H1 (cell line): ENCODE data around the gene DENND1A. TPM values are rescaled to one million over a fixed set of nuclear protein-coding genes. Genes with fewer than 3 reads are reported as not detected.

Source experiments
- CTCF ChIA-PET: fragments of 300-600 bp; sonication (Branson Sonifier 250); formaldehyde crosslinking; loops from one replicate; lab custom pipeline; 2021; ENCODE audit not compliant: partially characterized antibody; lab: Charles Lee
- POLR2A ChIA-PET: fragments of 300-600 bp; sonication (Branson Sonifier 250); formaldehyde crosslinking; loops from one replicate; lab custom pipeline; 2021; ENCODE audit warnings: inconsistent platforms; ENCODE audit not compliant: partially characterized antibody; lab: Charles Lee
- DNase-seq, 2 experiments: peaks; one replicate each; pipeline versions ENCODE4 v3.0.0 to v3.0.0-alpha.2; 2010 to 2022; ENCODE audit warnings: low spot score in 2 of 2, low read depth in 1 of 2, mixed read lengths in 1 of 2
- FAIRE-seq: peaks from 2 replicates; lab custom pipeline; 2011; peaks lifted over from hg19 to GRCh38; lab: Jason Lieb, UNC
- H2AFZ ChIP-seq: 2 replicates; pipeline ENCODE4 v1.8.1; 2012; ENCODE audit warnings: low read length, inconsistent platforms
- H2AK5ac ChIP-seq: 2 replicates; pipeline ENCODE4 v1.6.1; 2013; ENCODE audit warnings: low read depth, low read length
- H2BK120ac ChIP-seq: replicated peaks from 2 replicates; pipeline ENCODE3; 2013; ENCODE audit warnings: low read depth, low read length, inconsistent platforms
- H2BK12ac ChIP-seq: 2 replicates; pipeline ENCODE4 v1.6.1; 2013; ENCODE audit warnings: low read depth, low read length
- H2BK15ac ChIP-seq: 2 replicates; pipeline ENCODE4 v1.6.1; 2013; ENCODE audit warnings: low read length
- H2BK20ac ChIP-seq: 2 replicates; pipeline ENCODE4 v1.6.1; 2013; ENCODE audit warnings: low read length
- H2BK5ac ChIP-seq: 2 replicates; pipeline ENCODE4 v1.6.1; 2013; ENCODE audit warnings: low read depth, low read length
- H3K14ac ChIP-seq: 2 replicates; pipeline ENCODE4 v1.6.1; 2013; ENCODE audit warnings: inconsistent platforms; ENCODE audit not compliant: insufficient read length
- H3K18ac ChIP-seq: 2 replicates; pipeline ENCODE4 v1.6.1; 2013; ENCODE audit warnings: low read length; ENCODE audit errors: extremely low read depth
- H3K23ac ChIP-seq: 2 replicates; pipeline ENCODE4 v1.6.1; 2013; ENCODE audit warnings: inconsistent platforms; ENCODE audit not compliant: insufficient read length
- H3K23me2 ChIP-seq: 2 replicates; pipeline ENCODE4 v1.6.1; 2013; ENCODE audit warnings: low read depth, low read length
- H3K27ac ChIP-seq: 2 replicates; pipeline ENCODE4 v1.6.1; 2011; ENCODE audit warnings: low read depth, low read length, inconsistent platforms
- H3K27me3 ChIP-seq, 4 experiments: replicated peaks in 1 of 4; 1 replicate in 1 of 4; 2 replicates in 3 of 4; pipeline versions ENCODE4 v1.6.1 to v1.8.1; 2011 to 2013; ENCODE audit warnings: low read length in 3 of 4, mild to moderate bottlenecking in 3 of 4, inconsistent platforms in 2 of 4, mixed read lengths in 2 of 4, moderate library complexity in 1 of 4; ENCODE audit not compliant: control insufficient read depth in 3 of 4, insufficient read depth in 3 of 4; ENCODE audit errors: extremely low read depth in 1 of 4
- H3K36me3 ChIP-seq, 4 experiments: 2 replicates each; pipeline versions ENCODE4 v1.6.1 to v1.8.1; 2011 to 2013; ENCODE audit warnings: mild to moderate bottlenecking in 4 of 4, low read length in 3 of 4, moderate library complexity in 2 of 4, control low read depth in 1 of 4, inconsistent platforms in 1 of 4; ENCODE audit not compliant: insufficient read depth in 4 of 4, control insufficient read depth in 2 of 4
- H3K4ac ChIP-seq: replicated peaks from 2 replicates; pipeline ENCODE3; 2013; ENCODE audit warnings: low read length, low read depth, mixed read lengths, inconsistent platforms; ENCODE audit not compliant: insufficient read length
- H3K4me1 ChIP-seq, 4 experiments: replicated peaks in 1 of 4; 1 replicate in 1 of 4; 2 replicates in 3 of 4; pipeline versions ENCODE4 v1.6.1 to v1.8.1; 2011 to 2013; ENCODE audit warnings: low read length in 3 of 4, inconsistent platforms in 2 of 4, mixed read lengths in 1 of 4; ENCODE audit not compliant: insufficient read depth in 4 of 4, control insufficient read depth in 3 of 4
- H3K4me2 ChIP-seq, 2 experiments: 2 replicates each; pipeline versions ENCODE4 v1.6.1 to v1.8.1; 2011 to 2013; ENCODE audit warnings: low read depth in 2 of 2, low read length in 2 of 2, control low read depth in 1 of 2, inconsistent platforms in 1 of 2, mild to moderate bottlenecking in 1 of 2; ENCODE audit not compliant: insufficient read depth in 1 of 2
- H3K4me3 ChIP-seq, 4 experiments: fragments of 200-600, 300-600 bp in 1 of 4; sonication (generic), shearing (Covaris generic), sonication (Bioruptor Twin) in 1 of 4; 2 replicates each; pipeline versions ENCODE4 v1.5.1 to v1.8.1; 2011 to 2016; ENCODE audit warnings: low read length in 4 of 4, low read depth in 3 of 4, control low read depth in 2 of 4, inconsistent platforms in 2 of 4, mild to moderate bottlenecking in 2 of 4, mixed read lengths in 1 of 4, moderate library complexity in 1 of 4; ENCODE audit not compliant: insufficient read depth in 2 of 4; ENCODE audit errors: extremely low read depth in 1 of 4
- H3K56ac ChIP-seq: replicated peaks from 2 replicates; pipeline ENCODE3; 2013; ENCODE audit warnings: low read depth, mild to moderate bottlenecking, mixed read lengths, low read length, inconsistent platforms; ENCODE audit not compliant: insufficient read length
- H3K79me1 ChIP-seq: 2 replicates; pipeline ENCODE4 v1.6.1; 2013; ENCODE audit warnings: low read depth, low read length, control low read depth
- H3K79me2 ChIP-seq, 2 experiments: 2 replicates each; pipeline versions ENCODE4 v1.6.1 to v1.8.1; 2012 to 2013; ENCODE audit warnings: low read length in 2 of 2, mild to moderate bottlenecking in 2 of 2, inconsistent platforms in 1 of 2; ENCODE audit not compliant: insufficient read depth in 2 of 2, control insufficient read depth in 1 of 2
- H3K9ac ChIP-seq, 4 experiments: replicated peaks in 1 of 4; 1 replicate in 1 of 4; 2 replicates in 3 of 4; pipeline versions ENCODE4 v1.6.1 to v1.8.1; 2011 to 2013; ENCODE audit warnings: low read depth in 3 of 4, low read length in 3 of 4, control low read depth in 2 of 4, mild to moderate bottlenecking in 2 of 4, moderate library complexity in 2 of 4, inconsistent platforms in 1 of 4; ENCODE audit errors: extremely low read depth in 1 of 4
- H3K9me3 ChIP-seq, 2 experiments: 2 replicates each; pipeline versions ENCODE4 v1.6.1 to v1.8.1; 2012 to 2013; ENCODE audit warnings: mild to moderate bottlenecking in 2 of 2, moderate library complexity in 2 of 2, control low read depth in 1 of 2, inconsistent platforms in 1 of 2, low read depth in 1 of 2, low read length in 1 of 2, mixed read lengths in 1 of 2; ENCODE audit not compliant: insufficient read depth in 2 of 2
- H4K20me1 ChIP-seq, 2 experiments: replicated peaks in 1 of 2; 2 replicates each; pipeline versions ENCODE3 to v1.8.1; 2011 to 2013; ENCODE audit warnings: inconsistent platforms in 2 of 2, low read length in 2 of 2, mild to moderate bottlenecking in 1 of 2; ENCODE audit not compliant: insufficient read depth in 2 of 2, control insufficient read depth in 1 of 2
- H4K5ac ChIP-seq: 2 replicates; pipeline ENCODE4 v1.6.1; 2013; ENCODE audit warnings: low read length, low read depth, mixed read lengths, inconsistent platforms; ENCODE audit not compliant: insufficient read length
- H4K8ac ChIP-seq: 2 replicates; pipeline ENCODE4 v1.8.0; 2013; ENCODE audit warnings: mild to moderate bottlenecking, moderate library complexity, low read length, inconsistent platforms; ENCODE audit not compliant: insufficient read depth; ENCODE audit errors: extremely low read depth
- H4K91ac ChIP-seq: replicated peaks from 2 replicates; pipeline ENCODE3; 2013; ENCODE audit warnings: low read length, mixed read lengths, inconsistent platforms; ENCODE audit not compliant: insufficient read length
- ASH2L ChIP-seq: fragments of 200-600, 300-600 bp; sonication (generic); IDR thresholded peaks from one replicate; pipeline ENCODE4 v1.7.1; 2017; ENCODE audit warnings: low read length
- BACH1 ChIP-seq: IDR thresholded peaks from 2 replicates; pipeline ENCODE4 v1.6.1; 2012; ENCODE audit warnings: low read length, improper control_type of control experiment
- RNF2 ChIP-seq: fragments of 200-900, 300-1000 bp; sonication (generic); IDR thresholded peaks from 2 replicates; pipeline ENCODE4 v1.7.1; 2016; ENCODE audit warnings: borderline replicate concordance, low read depth, mild to moderate bottlenecking, antibody characterized with exemption, low read length; ENCODE audit not compliant: poor library complexity, severe bottlenecking; ENCODE audit errors: missing control alignments
- SP4 ChIP-seq: IDR thresholded peaks from 2 replicates; pipeline ENCODE4 v1.6.1; 2012; ENCODE audit warnings: low read length, inconsistent platforms
- polyA plus RNA-seq, 7 experiments: library from polyadenylated mRNA; depleted of rRNA in 3 of 7; stranded (reverse) in 5 of 7; unstranded in 2 of 7; fragments of >200 nt in 5 of 7; fragments of 200-250 nt in 2 of 7; gene quantifications; 1 replicate in 5 of 7; 2 replicates in 1 of 7; 4 replicates in 1 of 7; pipeline versions ENCODE4 v1.2.1 to v1.2.3, GENCODE V29; 2011 to 2013; ENCODE audit warnings: missing spikeins in 2 of 7, mixed read lengths in 2 of 7
- total RNA-seq: library from RNA; stranded (reverse); fragmentation: NEBNext Ultra II Directional; extraction: Animal tissue kit (Norgen Biotek cat#: 25700); gene quantifications from 2 replicates; pipeline ENCODE4 v1.2.1, GENCODE V29; 2021

DENND1A gene
- total and polyA plus RNA-seq, 2 of the 8 experiments (the other 6 are each of a cell fraction or from before 2014, with no cell fraction given), result 24.1 to 26.4 TPM

GRCh38 chr9:123967323-123967722, 37.4 kb upstream of the DENND1A start:
- Histone ChIP-seq H4K5ac (no peak overlapping the region), H2BK5ac (no peak overlapping the region), H3K9ac (no peak overlapping the region), H3K4me3 (no peak overlapping the region), H2BK15ac (no peak overlapping the region), H3K27ac (no peak overlapping the region), H3K14ac (no peak overlapping the region), H3K79me2 (no peaks in the 10 kb centered on the region; a peak in 2 of 4 replicates), H2AK5ac (no peak overlapping the region), H2BK20ac (no peak overlapping the region), H4K91ac (no peak overlapping the region), H3K9me3 (peaks cover 0 to 7% of the 10 kb centered on the region in 2 experiments; a peak in 2 of 4 replicates), H3K56ac (no peak overlapping the region), H3K23ac (no peak overlapping the region), H4K20me1 (peaks cover 0 to 7% of the 10 kb centered on the region in 2 experiments), H3K4me1 (peaks cover 0 to 2% (median 0%) of the 10 kb centered on the region in 4 experiments; a peak in 1 of 7 replicates), H3K4me2 (no peak overlapping the region), H3K79me1 (no peaks in the 10 kb centered on the region), H3K27me3 (no peaks in the 10 kb centered on the region; a peak in 2 of 7 replicates), H4K8ac (no peak overlapping the region), H3K36me3 (no peaks in the 10 kb centered on the region), H2BK120ac (no peak overlapping the region), H3K18ac (no peak overlapping the region), H3K4ac (no peak overlapping the region)
- POLR2A ChIA-PET, result no interaction called here
- no peak for DNase-seq
- FAIRE-seq, result no peak
- CTCF ChIA-PET, result interaction anchor here (0.5 to 1.2 kb wide), 6 partner anchors 9 to 557 kb away, joined by 3 to 6 read pairs (median 4); no protein-coding TSS in a partner anchor
- TF ChIP-seq SP4 (no peak), BACH1 (no peak), RNF2 (no peak), ASH2L (no peak)
- TF ChIP-seq, all 59 proteins: peak for 0
- H2BK12ac ChIP-seq, result no peak overlapping the region
- no peak overlapping the region for H2AFZ ChIP-seq
- peaks cover 7% of the 10 kb centered on the region; the same call in 1 of the 2 replicates for H3K23me2 ChIP-seq
